HG03342 (cell line): ENCODE data around the gene KIAA1671.
"Not testable (repeated sequence)": the region's sequence is repeated elsewhere in the genome, so short reads cannot be mapped to it uniquely, and the experiment has no call there.

Experiments
- ATAC-seq: cut with Tn5 transposase; IDR thresholded peaks from one replicate; pipeline ENCODE4 v1.9.1; 2021; ENCODE audit warnings: mild to moderate bottlenecking, moderate library complexity; ENCODE audit not compliant: unreplicated experiment

The KIAA1671 gene

DNA sequence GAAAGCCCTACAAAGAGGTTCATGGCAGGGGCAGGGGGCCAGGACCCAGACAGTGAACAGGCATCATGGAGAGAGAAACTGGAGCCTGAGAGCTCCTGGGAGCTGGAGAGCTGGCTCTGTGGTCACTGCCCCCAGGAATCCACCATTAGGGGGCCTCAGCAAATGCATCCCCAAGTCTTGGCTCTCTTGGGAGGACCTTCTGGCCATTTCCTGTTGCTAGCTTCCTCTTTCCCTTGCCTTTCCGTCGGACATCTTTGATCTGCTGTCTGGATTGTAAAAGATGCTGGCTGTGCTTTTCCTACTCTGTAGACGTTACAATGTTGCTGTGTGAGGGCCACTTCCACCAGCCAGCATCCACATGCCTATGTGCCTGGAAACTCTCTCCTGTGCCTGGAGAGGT is 259.8 kb downstream of the KIAA1671 start:
- no peak for ATAC-seq

DNA sequence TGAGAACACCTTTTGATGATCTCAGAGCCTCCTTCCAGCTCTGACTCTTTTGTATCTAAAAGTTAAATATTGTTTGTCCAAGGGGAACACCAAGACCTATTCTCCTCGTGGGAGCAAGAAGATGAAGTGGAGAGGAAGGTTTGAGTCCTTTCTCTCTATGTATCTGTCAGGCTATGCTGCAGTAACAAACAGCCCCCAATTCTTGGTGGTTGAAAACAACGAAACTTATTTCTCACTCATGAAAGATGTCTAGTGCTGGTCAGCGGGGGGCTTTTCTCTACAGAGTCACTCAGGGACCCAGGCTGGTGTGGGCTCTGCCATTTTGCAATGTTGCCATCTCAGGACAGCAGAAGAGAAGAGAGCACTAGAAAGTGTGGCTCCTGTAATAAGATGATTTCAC is 260.7 kb downstream of the KIAA1671 start:
- ATAC-seq: no peak

DNA sequence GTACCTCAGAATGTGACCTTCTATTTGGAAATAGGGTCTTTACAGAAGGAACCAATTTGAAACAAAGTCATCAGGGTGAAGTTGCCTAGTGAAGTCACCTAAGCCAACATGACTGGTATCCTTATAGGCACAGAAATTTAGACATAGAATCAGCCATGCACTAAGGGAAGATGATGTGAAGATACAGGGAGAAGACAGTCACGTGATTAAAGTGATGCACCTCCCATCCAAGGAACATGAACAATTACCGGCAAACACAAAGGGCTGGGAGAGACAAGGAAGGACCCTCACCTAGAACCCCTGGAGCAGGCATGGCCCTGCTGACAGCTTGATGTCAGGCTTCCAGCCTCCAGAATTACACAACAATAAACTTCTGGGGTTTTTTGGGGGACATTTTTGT is 263.7 kb downstream of the KIAA1671 start:
- ATAC-seq: no peak

DNA sequence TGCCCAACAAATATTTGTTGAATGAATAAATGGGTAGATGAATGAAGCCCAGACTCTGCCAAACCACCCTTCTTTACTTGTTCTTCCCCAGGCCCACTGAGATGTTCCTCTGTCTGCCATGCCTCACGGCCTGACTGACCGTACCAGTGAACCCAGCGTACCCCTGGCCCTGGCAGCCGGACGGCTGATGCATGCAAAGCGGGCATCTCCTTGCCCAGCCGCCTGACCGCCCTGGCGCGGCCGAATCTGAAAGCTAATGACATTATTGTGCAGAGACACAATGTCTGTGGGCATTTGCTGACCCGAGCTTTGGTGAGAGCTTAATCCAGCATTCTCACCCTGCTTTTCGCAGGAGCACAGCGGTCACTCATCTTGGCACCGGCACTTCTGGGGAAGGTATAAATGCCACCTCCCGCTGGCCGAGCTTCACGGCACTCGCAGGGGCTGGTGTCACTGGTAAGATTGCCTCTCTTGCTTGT is 266.7 kb downstream of the KIAA1671 start, which contains the start of gene CRYBB2:
Gene CRYBB2, plus strand, starts transcription at position 429 of the 479 bp plus-strand sequence. CDS start 1,791 bp downstream, outside the sequence.
- no peak for ATAC-seq

- ATAC-seq: no peak
Measured at GRCh38 chr22:25219948-25220442, 267.5 kb downstream of the KIAA1671 start.

GRCh38 chr22:25221790-25222189 is 269.3 kb downstream of the KIAA1671 start:
- ATAC-seq: no peak

GRCh38 chr22:25223269-25223850 is 270.8 kb downstream of the KIAA1671 start:
- no peak for ATAC-seq

- ATAC-seq: no peak
Measured at GRCh38 chr22:25228822-25229221, 276.3 kb downstream of the KIAA1671 start.

DNA sequence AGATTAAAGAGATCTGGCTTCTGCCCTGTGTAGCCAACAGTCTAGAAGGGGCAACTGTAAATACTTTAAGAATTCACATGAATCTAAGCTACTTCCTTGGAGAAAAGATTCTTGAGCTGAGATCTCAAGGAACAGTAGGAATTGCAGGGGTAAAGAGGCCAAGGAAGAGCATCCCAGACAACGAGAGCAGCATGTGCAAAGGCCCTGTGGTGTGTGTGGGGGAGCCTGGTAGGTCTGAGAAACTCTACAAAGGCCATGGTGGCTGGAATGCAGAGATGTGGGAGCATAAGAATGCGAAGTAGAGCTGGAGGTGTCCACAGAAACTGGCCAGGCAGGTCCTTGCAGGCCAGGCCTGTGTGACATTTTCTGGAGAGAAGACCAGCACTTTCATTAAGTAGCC is 278.2 kb downstream of the KIAA1671 start:
- not testable (repeated sequence) for ATAC-seq

DNA sequence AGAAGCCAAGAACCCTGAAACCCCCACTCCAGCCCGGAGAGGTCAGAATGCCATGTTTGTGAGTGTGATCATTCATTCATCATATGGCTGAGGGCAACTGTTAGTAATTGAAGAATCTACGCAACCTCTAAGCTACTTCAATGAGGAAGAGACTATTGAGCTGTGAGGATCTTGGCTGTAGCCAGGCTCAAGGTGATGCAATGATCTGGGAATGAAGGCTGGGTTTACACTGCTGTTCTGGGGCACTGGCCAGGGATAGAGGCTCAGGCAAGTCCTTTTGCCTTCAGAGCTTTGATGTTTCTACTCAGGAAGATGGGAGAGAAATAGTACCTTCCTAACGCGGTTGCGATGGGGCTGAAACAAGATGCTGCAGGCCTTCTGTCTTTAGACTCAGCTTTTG is 279.8 kb downstream of the KIAA1671 start:
- ATAC-seq: no peak

- not testable (repeated sequence) for ATAC-seq
Measured at GRCh38 chr22:25233706-25234105, 281.2 kb downstream of the KIAA1671 start.

DNA sequence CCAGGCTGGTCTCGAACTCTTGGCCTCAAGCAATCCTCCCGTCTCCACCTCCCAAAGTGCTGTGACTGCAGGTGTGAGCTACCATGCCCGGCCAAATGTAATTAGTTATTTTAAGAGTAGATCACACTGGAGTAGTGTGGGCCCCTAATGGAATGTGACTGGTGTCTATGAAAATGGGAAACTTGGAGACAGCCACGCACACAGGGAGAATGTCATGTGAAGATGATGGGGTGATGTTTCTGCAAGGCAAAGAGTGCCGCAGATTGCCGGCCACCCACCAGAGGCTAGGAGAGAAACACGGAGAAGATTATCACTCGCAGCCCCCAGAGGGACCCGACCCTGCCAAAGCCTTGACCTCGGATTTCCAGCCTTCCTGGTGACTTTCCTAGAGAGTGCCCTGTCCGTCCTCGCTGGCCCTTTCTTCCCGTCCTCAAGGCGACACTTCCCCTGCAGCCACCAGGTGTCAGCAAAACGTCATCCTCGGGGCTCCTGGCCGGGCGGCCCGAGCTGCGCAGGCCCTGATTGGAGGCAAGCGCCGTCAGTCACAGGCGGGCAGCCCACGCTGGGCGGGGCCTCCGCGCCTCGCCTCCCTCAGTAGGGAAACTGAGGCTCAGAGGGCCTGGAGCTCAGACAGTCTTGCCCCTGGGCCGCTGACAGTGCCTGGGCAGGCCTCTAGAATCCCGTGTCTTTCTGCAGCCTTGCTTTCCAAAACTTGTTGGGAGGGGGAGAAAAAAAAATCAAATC is 283.2 kb downstream of the KIAA1671 start:
- peak; percentile 62 for ATAC-seq

DNA sequence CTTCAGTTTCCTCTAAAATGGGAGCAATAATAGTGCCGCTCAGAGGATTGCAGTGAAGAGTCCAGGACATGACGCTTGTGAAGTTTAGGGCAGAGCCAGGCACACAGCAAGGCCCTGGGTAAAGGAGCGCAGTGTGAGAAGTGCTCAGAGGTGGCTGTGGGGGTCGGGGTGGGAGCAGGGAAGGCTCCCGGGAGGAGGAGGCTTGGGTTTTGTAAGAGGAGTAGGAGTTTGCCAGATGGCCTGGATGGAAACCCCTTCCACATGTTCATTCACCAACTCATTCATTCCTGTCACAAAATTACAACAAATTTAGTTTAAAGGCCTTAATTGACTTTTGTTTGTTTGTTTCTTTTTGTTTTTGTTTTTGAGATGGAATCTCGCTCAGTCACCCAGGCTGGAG is 283.9 kb downstream of the KIAA1671 start:
- ATAC-seq: no peak

GRCh38 chr22:25237503-25237902 is 285.0 kb downstream of the KIAA1671 start:
- ATAC-seq: no peak

GRCh38 chr22:25238058-25238457 is 285.5 kb downstream of the KIAA1671 start:
- ATAC-seq: not testable (repeated sequence)
